GM12872 (cell line): Measurements from ENCODE around the gene C18orf32.

Source experiments
- TF ChIP-seq, protein P1 (sequence below): IDR thresholded peaks from 3 replicates; pipeline ENCODE4 v1.5.1; 2011; ENCODE audit warnings: low read depth, mild to moderate bottlenecking, low read length, moderate library complexity; ENCODE audit not compliant: insufficient read depth

Gene C18orf32

DNA sequence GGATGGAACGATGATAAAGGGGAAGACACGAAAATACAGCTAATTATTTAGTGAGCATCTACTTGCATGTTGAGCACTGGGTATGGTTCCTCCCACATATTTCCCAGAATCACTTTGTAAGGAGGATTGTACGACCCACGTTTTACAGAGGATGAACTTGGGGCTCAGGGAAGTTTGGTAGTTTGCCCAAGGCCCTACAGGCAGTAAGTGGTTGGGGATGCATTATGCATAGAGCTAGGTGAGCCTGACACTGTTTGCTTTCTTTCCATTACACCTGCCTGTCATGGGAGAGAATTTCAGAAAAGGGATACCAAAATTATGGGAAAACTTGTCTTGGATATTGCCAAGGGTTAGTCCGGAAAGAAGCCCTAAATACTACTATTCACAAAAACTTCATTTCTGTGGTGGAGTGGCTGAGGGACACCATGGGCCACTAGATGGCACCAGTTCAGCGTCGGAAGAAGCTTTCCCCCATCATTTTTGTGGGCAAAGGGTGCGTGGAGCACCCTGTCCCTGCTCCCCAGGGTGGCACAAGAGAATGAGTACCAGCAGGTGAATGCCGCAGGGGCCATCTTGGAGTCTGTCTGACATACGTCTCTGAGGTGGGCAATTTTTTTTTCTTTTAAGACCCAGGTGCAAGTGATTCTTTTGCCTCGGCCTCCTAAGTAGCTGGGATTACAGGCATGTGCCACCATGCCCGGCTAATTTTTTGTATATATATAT, 23.5 kb upstream of the C18orf32 start:
- TF ChIP-seq, protein P1, sequence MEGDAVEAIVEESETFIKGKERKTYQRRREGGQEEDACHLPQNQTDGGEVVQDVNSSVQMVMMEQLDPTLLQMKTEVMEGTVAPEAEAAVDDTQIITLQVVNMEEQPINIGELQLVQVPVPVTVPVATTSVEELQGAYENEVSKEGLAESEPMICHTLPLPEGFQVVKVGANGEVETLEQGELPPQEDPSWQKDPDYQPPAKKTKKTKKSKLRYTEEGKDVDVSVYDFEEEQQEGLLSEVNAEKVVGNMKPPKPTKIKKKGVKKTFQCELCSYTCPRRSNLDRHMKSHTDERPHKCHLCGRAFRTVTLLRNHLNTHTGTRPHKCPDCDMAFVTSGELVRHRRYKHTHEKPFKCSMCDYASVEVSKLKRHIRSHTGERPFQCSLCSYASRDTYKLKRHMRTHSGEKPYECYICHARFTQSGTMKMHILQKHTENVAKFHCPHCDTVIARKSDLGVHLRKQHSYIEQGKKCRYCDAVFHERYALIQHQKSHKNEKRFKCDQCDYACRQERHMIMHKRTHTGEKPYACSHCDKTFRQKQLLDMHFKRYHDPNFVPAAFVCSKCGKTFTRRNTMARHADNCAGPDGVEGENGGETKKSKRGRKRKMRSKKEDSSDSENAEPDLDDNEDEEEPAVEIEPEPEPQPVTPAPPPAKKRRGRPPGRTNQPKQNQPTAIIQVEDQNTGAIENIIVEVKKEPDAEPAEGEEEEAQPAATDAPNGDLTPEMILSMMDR: peak; percentile 85

DNA sequence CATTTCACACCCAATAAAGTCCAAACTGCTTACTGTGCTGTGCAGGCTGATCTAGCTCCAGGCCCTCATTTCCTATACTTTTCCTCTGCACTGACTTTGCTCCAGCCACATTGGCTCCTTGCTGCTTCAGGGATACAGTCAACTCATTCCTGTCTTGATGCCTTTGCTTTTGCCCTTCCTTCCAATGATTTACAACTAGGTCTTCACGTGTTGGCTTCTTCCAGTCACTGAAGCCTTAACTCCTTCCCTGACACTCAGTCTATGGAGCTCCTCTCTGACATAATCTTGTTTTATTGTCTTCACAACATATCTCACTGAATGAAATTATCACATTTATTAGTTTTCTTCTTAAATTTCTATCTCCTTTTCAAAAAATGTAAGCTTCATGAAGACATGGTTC, 16.9 kb upstream of the C18orf32 start:
- TF ChIP-seq, protein P1: no peak

DNA sequence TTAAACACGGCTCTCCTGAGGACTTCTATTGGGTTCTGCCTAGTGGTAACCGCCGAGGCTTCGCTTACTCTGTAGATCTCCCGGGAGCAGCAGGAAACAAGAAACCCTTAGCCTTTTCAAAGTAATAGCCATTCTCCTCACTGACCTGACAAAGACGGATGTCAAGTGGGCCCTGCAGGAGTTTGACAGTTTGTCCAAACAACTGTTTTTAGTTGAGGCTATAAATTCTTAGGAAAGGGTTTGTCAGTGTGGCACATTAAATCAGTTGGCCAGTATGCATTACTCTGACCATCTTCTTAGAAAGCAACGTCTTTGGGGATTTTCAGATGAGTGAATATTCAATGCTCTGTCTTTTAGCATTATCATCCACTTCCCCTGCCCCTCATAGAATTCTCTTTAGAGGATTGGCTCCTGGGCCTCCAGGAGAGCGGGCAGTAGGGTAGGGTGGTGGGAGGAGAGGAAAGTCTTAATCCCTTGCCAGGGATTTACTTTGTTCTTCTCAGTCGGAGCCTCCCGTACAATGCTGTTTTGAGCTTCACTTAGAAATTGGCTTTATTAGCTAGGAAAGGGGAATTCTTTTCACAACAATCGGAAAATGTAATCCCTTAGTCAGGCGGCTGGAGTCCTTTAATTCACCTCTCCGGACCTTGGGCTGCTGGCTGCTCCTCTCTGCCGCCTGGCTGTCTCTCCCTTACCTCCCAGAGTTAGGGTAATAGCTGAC, 13.3 kb upstream of the C18orf32 start:
- TF ChIP-seq, protein P1: no peak

DNA sequence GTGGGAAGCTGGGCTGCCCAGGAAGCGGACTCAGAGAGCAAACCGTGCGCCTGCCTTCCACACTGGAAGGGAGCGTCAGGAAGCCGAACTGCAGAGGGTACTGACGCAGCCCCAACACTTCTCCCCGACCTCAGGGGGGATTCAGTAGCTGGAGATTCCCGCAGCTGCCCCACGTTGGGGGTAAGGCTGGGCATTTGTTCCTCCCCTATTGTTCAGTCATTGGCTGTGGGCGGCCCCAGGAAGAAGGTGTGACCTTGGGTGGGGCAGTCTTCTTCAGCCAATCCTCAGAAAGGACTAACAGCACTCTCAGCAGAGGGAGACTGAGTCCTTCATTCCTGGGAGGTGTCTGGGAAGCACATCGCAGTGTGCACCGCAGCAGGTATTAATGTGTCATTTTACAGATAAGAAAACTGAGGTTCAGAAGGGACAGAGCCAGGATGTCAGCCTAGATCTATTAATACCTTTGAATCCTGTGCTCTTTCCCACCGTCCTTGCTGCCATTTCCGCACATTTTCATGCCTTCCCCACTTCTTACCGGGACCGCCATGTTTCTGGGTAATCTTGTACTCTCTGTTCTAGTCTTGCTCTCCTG, 12.1 kb upstream of the C18orf32 start:
- TF ChIP-seq, protein P1: no peak

DNA sequence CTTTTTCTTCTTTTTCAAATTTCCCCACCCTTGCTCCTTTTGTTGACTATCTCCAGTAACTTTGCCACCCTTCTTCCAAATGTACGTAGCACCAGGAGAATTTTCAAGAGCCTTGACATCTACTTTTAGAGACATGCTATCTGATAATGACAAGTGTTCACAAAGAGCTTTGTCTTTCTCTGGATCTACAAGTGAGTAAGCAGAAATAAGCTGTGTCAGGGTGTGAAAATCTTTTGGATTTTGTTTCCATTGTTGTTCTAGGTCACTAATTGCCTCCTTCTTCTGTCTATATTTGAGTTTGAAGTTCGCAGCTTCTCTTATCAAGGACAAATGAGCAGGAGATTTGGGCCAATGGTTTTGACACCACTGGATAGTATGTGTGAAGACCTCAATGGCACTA, 8.4 kb upstream of the C18orf32 start:
- TF ChIP-seq, protein P1: no peak

DNA sequence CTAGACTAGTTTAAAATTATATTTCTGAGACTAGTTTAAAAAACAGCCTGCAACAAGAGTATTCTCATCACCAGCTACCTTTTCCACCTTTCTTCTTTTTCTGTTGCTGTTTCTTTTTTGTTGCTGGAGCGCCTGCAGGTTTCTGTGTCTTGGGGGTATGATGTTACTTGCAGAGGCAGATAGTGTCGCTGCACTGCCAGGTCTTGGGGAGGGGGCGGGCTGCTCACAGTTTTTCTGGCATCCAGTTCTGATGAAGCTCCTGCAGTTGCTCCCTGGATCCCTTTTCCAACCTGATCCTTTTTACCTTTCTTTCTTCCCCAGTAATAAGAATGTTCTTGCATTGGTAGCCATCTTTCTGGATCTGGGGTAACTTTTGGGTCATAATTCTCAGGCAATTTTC, 8.0 kb upstream of the C18orf32 start:
- TF ChIP-seq, protein P1: no peak

DNA sequence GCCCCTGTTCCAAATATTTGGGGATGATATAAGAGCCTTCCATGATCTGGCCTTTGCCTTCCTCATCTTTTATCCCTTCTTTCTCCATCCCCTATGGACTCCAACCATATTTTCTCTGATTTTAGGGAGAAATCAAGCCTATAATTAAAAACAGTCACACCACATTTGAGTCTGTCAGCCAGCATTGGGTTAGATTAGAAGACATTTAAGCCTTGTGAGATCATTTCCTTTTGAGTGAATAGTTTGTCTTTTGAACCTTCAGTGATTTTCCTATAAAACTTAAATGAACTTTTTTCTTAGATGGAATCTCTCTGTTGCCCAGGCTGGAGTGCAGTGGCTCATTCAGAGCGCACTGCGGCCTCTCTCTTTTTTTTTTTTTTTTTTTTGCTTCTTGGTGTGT, 7.6 kb upstream of the C18orf32 start:
- TF ChIP-seq, protein P1: no peak
